ENCODE measurements around the gene CDK10. TPM values are rescaled to one million over a fixed set of nuclear protein-coding genes. Genes with fewer than 3 reads are reported as not detected.

The CDK10 gene
- total and polyA plus RNA-seq, 4 donors: 52.0 to 92.7 (median 70.0) TPM

Other genes with a start within 250 kb of the CDK10 start
- 100 to 1,000 TPM; 111 to 162 TPM for gene ANKRD11, start 196.1 kb upstream of the CDK10 start, total RNA-seq
- gene ANKRD11, start 196.1 kb upstream of the CDK10 start, polyA plus RNA-seq: 10 to 100 TPM; 58.5 to 67.8 TPM
- gene SPG7, start 178.3 kb upstream of the CDK10 start, total RNA-seq: 100 to 1,000 TPM; 101 to 114 TPM
- gene SPG7, start 178.3 kb upstream of the CDK10 start, polyA plus RNA-seq: 10 to 100 TPM; 59.0 to 89.4 TPM
- gene RPL13, start 126.0 kb upstream of the CDK10 start, total RNA-seq: 1,000 to 10,000 TPM; 1,905 to 2,186 TPM
- gene RPL13, start 126.0 kb upstream of the CDK10 start, polyA plus RNA-seq: 1,000 to 10,000 TPM; 5,901 to 7,821 TPM
- gene CPNE7, start 110.9 kb upstream of the CDK10 start, total RNA-seq: 1 to 10 TPM in 1 of 2 donors, under 1 TPM in 1; 0.65 to 2.2 TPM
- 1 to 10 TPM; 1.1 to 1.3 TPM for gene CPNE7, start 110.9 kb upstream of the CDK10 start, polyA plus RNA-seq
- 1 to 10 TPM; 1.3 to 8.9 TPM for gene DPEP1, start 73.0 kb upstream of the CDK10 start, total RNA-seq
- under 1 TPM; 0.26 to 0.65 TPM for gene DPEP1, start 73.0 kb upstream of the CDK10 start, polyA plus RNA-seq
- 10 to 100 TPM; 77.0 to 98.4 TPM for gene CHMP1A, start 29.0 kb upstream of the CDK10 start, total RNA-seq
- gene CHMP1A, start 29.0 kb upstream of the CDK10 start, polyA plus RNA-seq: 10 to 100 TPM; 61.3 to 93.9 TPM
- 10 to 100 TPM; 10.8 to 19.1 TPM for gene SPATA33, start 28.9 kb upstream of the CDK10 start, total RNA-seq
- gene SPATA33, start 28.9 kb upstream of the CDK10 start, polyA plus RNA-seq: 1 to 10 TPM; 5.4 to 6.9 TPM
- gene SPATA2L, start 15.0 kb downstream of the CDK10 start, total RNA-seq: 10 to 100 TPM in 1 of 2 donors, 1 to 10 TPM in 1; 6.9 to 17.3 TPM
- 10 to 100 TPM; 12.1 to 15.1 TPM for gene SPATA2L, start 15.0 kb downstream of the CDK10 start, polyA plus RNA-seq
- 10 to 100 TPM in 1 of 2 donors, 1 to 10 TPM in 1; 6.1 to 26.1 TPM for gene VPS9D1, start 34.2 kb downstream of the CDK10 start, total RNA-seq
- 10 to 100 TPM; 16.1 to 20.2 TPM for gene VPS9D1, start 34.2 kb downstream of the CDK10 start, polyA plus RNA-seq
- gene ZNF276, start 34.8 kb downstream of the CDK10 start, total RNA-seq: 10 to 100 TPM; 26.5 to 34.9 TPM
- gene ZNF276, start 34.8 kb downstream of the CDK10 start, polyA plus RNA-seq: 10 to 100 TPM; 21.8 to 23.6 TPM
- 10 to 100 TPM; 14.3 to 18.2 TPM for gene FANCA, start 130.0 kb downstream of the CDK10 start, total RNA-seq
- 1 to 10 TPM; 8.7 to 9.2 TPM for gene FANCA, start 130.0 kb downstream of the CDK10 start, polyA plus RNA-seq
- gene SPIRE2, start 141.8 kb downstream of the CDK10 start, total RNA-seq: 10 to 100 TPM in 1 of 2 donors, 1 to 10 TPM in 1; 9.5 to 12.0 TPM
- gene SPIRE2, start 141.8 kb downstream of the CDK10 start, polyA plus RNA-seq: 1 to 10 TPM; 3.3 to 6.5 TPM
- gene TCF25, start 186.9 kb downstream of the CDK10 start, total RNA-seq: 100 to 1,000 TPM; 118 to 212 TPM
- 100 to 1,000 TPM; 106 to 140 TPM for gene TCF25, start 186.9 kb downstream of the CDK10 start, polyA plus RNA-seq
- gene MC1R, start 232.2 kb downstream of the CDK10 start, total RNA-seq: 1 to 10 TPM; 3.8 to 7.1 TPM
- gene MC1R, start 232.2 kb downstream of the CDK10 start, polyA plus RNA-seq: 1 to 10 TPM; 2.9 to 3.2 TPM
- gene TUBB3, start 236.7 kb downstream of the CDK10 start, total RNA-seq: 10 to 100 TPM in 1 of 2 donors, 1 to 10 TPM in 1; 6.3 to 15.6 TPM
- 10 to 100 TPM in 1 of 2 donors, 1 to 10 TPM in 1; 1.3 to 11.5 TPM for gene TUBB3, start 236.7 kb downstream of the CDK10 start, polyA plus RNA-seq